ENCODE measurements around the gene HOXD8.

HOXD8 gene

GRCh38 chr2:176160986-176161824 is 31.7 kb downstream of the HOXD8 start:
- no peak for DNase-seq

GRCh38 chr2:176161825-176162626 is 32.5 kb downstream of the HOXD8 start:
- no peak for DNase-seq

GRCh38 chr2:176162911-176163671 is 33.6 kb downstream of the HOXD8 start:
- DNase-seq: no peak

- DNase-seq: no peak
Observed at GRCh38 chr2:176163672-176164056, 34.2 kb downstream of the HOXD8 start.

- DNase-seq: no peak
Observed at GRCh38 chr2:176164201-176164600, 34.7 kb downstream of the HOXD8 start.

GRCh38 chr2:176164611-176165369 is 35.3 kb downstream of the HOXD8 start:
- no peak for DNase-seq

- no peak for DNase-seq
Observed at GRCh38 chr2:176165370-176166050, 36.0 kb downstream of the HOXD8 start.

GRCh38 chr2:176166272-176166671 is 36.8 kb downstream of the HOXD8 start:
- DNase-seq: no peak

- DNase-seq: no peak
Observed at GRCh38 chr2:176167398-176167797, 37.9 kb downstream of the HOXD8 start.

GRCh38 chr2:176169181-176169580 is 39.7 kb downstream of the HOXD8 start:
- DNase-seq: no peak

- DNase-seq: no peak
Observed at GRCh38 chr2:176169711-176170110, 40.2 kb downstream of the HOXD8 start.

- DNase-seq: no peak
Observed at GRCh38 chr2:176170602-176171305, 41.2 kb downstream of the HOXD8 start.

GRCh38 chr2:176171351-176172006 is 42.0 kb downstream of the HOXD8 start:
- DNase-seq: no peak

- DNase-seq: no peak
Observed at GRCh38 chr2:176172007-176172894, 42.7 kb downstream of the HOXD8 start.

- no peak for DNase-seq
Observed at GRCh38 chr2:176172895-176173566, 43.5 kb downstream of the HOXD8 start.

- DNase-seq: no peak
Observed at GRCh38 chr2:176173567-176174381, 44.3 kb downstream of the HOXD8 start.

- no peak for DNase-seq
Observed at GRCh38 chr2:176174382-176174823, 44.9 kb downstream of the HOXD8 start.
